ENCODE data around the gene LRRN4. TPM values are rescaled to one million over a fixed set of nuclear protein-coding genes. Genes with fewer than 3 reads are reported as not detected.

LRRN4 gene
- total and polyA plus RNA-seq, 9 of the 15 experiments (the other 6 are each of a cell fraction or from before 2014, with no cell fraction given) = not detected

DNA sequence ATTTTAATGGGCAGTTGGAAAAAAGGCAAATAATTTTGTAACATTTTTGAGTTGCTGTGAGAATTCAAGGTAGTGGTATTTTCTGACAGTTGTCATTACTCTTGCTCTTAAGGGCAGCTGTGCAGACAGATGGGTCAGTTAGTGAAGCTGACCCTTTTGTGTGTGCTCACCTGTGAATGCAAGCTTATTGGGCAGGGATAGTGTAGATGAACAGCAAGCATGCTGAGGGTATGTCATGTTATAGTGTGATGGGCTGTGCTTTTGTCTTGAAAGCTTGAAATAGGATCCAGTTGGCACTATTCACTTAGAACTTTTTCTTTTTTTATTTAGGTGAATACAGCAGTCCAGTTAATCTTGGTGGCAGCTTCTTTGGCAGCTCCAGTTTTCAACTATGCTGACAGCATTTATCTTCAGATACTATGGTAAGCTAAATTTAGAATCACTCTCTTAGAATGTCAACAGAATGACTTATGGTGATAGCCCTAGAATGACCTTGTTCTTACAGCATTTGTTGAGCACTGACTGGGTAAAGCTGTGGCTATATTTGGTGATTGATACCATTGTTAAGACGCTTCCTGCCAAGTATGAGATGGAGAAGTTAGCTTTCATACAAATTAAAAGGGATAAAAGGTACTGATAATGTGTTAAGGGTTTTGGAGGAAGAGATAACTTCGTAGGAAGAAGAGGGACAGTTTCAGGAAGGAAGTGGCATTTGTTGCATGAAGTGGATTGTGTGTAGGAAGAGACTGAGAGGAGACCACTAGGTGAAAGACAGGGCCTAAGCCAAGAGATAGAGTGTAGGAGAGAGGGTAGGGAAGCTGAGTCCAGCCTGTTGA, 19.5 kb downstream of the LRRN4 start:
- Histone ChIP-seq H3K4me3 (no peak overlapping the region), H3K9ac (ENCODE audit: insufficient read depth in 1 of 2, low read depth in 2 of 2, low read length in 2 of 2) (peak overlapping the region in 1 of 2 experiments; percentile 31; a peak in 1 of 4 replicates), H4K20me1 (replicated peaks; ENCODE audit: control insufficient read depth, insufficient read depth, low read length) (no peaks in the 10 kb centered on the region), H3K27ac (ENCODE audit: extremely low read depth, low read depth, low read length) (peak overlapping the region; percentile 77), H3K36me3 (ENCODE audit: control insufficient read depth, insufficient read depth, low read length) (peaks cover 67% of the 10 kb centered on the region), H3K9me3 (replicated peaks; ENCODE audit: control insufficient read depth, insufficient read depth, low read depth, low read length) (no peaks in the 10 kb centered on the region), H3K4me2 (ENCODE audit: insufficient read depth, low read length) (peak overlapping the region; percentile 51), H3K79me2 (ENCODE audit: control insufficient read depth, insufficient read depth, low read length) (peaks cover 12% of the 10 kb centered on the region), H3K27me3 (ENCODE audit: control insufficient read depth in 2 of 2, insufficient read depth in 2 of 2, low read length in 2 of 2) (no peaks in the 10 kb centered on the region), H3K4me1 (replicated peaks in 1 of 2; ENCODE audit: control insufficient read depth in 2 of 2, insufficient read depth in 2 of 2, low read length in 2 of 2) (peaks cover 3 to 21% of the 10 kb centered on the region in 2 experiments; a peak in 4 of 5 replicates), H2AFZ (ENCODE audit: low read depth, low read length) (no peak overlapping the region), H3K9me1 (ENCODE audit: control insufficient read depth, insufficient read depth, low read length) (no peaks in the 10 kb centered on the region)
- intact Hi-C loops (cut with micrococcal nuclease) = no loop called here
- ChIA-PET POLR2A (interaction anchor here (0.6 to 1.3 kb wide), 6 partner anchors 8 to 26 kb away, joined by 3 to 5 read pairs (median 3); no protein-coding TSS in a partner anchor), CTCF (ENCODE audit: low intra/inter-chr PET ratio) (no interaction called here)
- 0% methylated on average over 2 of the region's 2 CpGs for WGBS (ENCODE audit: insufficient coverage, low coverage, missing lambda C conversion rate)
- in situ Hi-C loops (cut with MboI) = no loop called here
- ATAC-seq (peak; percentile 87), FAIRE-seq (peak; percentile 74), DNase-seq (ENCODE audit: extremely low read depth in 1 of 4, low spot score in 3 of 4) (peak in 2 of 4 experiments; percentile 55 to 62)
- no TSS peak for BruUV-seq (replicated peaks)
- TF ChIP-seq CREB1 (IDR thresholded peaks at IDR 0.05) = no peak
- TF ChIP-seq CREB1 (CRISPR knock-in tag; IDR thresholded peaks at IDR 0.05) = no peak
- peak; percentile 63 for TF ChIP-seq TCF3 (CRISPR knock-in tag; IDR thresholded peaks at IDR 0.05)
- peak in 1 of 2 experiments; percentile 42; a peak in 1 of 4 replicates for TF ChIP-seq TBL1XR1 (IDR thresholded peaks at IDR 0.05; ENCODE audit: low read length in 2 of 2)
- TF ChIP-seq NFYB (IDR thresholded peaks at IDR 0.05; ENCODE audit: extremely low read depth, insufficient read length) = no peak
- peak; percentile 65 for TF ChIP-seq ETV1 (tag; conservative IDR thresholded peaks at IDR 0.05; ENCODE audit: low read depth)
- no peak for TF ChIP-seq SAFB2 (IDR thresholded peaks at IDR 0.05; ENCODE audit: borderline replicate concordance, low read depth, low read length, severe bottlenecking)
- no peak for TF ChIP-seq SAP30 (IDR thresholded peaks at IDR 0.05; ENCODE audit: borderline replicate concordance, insufficient read depth, low read depth, low read length, poor library complexity, severe bottlenecking)
- TF ChIP-seq ZNF398 (CRISPR knock-in tag; IDR thresholded peaks at IDR 0.05) = no peak
- TF ChIP-seq, protein P1, sequence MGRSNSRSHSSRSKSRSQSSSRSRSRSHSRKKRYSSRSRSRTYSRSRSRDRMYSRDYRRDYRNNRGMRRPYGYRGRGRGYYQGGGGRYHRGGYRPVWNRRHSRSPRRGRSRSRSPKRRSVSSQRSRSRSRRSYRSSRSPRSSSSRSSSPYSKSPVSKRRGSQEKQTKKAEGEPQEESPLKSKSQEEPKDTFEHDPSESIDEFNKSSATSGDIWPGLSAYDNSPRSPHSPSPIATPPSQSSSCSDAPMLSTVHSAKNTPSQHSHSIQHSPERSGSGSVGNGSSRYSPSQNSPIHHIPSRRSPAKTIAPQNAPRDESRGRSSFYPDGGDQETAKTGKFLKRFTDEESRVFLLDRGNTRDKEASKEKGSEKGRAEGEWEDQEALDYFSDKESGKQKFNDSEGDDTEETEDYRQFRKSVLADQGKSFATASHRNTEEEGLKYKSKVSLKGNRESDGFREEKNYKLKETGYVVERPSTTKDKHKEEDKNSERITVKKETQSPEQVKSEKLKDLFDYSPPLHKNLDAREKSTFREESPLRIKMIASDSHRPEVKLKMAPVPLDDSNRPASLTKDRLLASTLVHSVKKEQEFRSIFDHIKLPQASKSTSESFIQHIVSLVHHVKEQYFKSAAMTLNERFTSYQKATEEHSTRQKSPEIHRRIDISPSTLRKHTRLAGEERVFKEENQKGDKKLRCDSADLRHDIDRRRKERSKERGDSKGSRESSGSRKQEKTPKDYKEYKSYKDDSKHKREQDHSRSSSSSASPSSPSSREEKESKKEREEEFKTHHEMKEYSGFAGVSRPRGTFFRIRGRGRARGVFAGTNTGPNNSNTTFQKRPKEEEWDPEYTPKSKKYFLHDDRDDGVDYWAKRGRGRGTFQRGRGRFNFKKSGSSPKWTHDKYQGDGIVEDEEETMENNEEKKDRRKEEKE (IDR thresholded peaks at IDR 0.05; ENCODE audit: borderline replicate concordance in 1 of 2, control insufficient read depth in 1 of 2, low read depth in 2 of 2, low read length in 1 of 2) = no peak
- no peak for TF ChIP-seq ATF7 (IDR thresholded peaks at IDR 0.05)
- 0 out of 2 replicates have a peak, but pooled peaks have one; percentile 27 for TF ChIP-seq GATA2 (CRISPR knock-in tag; IDR thresholded peaks at IDR 0.05)
- TF ChIP-seq SIN3A (IDR thresholded peaks at IDR 0.05; ENCODE audit: borderline replicate concordance in 2 of 2, control insufficient read depth in 1 of 2, low read depth in 2 of 2, low read length in 2 of 2) = no peak
- no peak for TF ChIP-seq NR2C2 (CRISPR knock-in tag; IDR thresholded peaks at IDR 0.05)
- peak; percentile 47; the same call in 1 of the 2 replicates for TF ChIP-seq NR2C2 (tag; IDR thresholded peaks at IDR 0.05)
